ENCODE results near the gene INKA2.
A peak's percentile ranks its signal among the peaks of the same experiment; 100 is the strongest.

Gene INKA2

DNA sequence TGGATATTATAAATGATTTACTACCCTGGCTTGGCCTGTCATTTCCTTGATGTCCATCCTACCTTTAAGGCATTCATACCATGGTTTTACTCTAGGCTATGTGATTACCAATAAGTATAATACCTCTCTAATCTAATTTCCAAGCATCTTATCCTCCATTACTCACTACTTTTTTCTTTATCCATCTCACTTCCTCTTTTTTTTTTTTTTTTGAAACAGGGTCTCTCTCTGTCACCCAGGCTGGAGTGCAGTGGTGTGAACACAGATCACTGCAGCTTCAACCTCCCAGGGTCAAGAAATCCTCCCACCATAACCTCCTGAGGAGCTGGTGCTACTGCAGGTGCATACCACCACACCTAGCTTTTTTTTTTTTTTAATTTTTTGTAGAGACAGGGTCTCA lies 39.9 kb downstream of the INKA2 start:
- DNase-seq, result no peak

- no peak for DNase-seq
Measured at GRCh38 chr1:111696330-111696729, 42.9 kb downstream of the INKA2 start.

DNA sequence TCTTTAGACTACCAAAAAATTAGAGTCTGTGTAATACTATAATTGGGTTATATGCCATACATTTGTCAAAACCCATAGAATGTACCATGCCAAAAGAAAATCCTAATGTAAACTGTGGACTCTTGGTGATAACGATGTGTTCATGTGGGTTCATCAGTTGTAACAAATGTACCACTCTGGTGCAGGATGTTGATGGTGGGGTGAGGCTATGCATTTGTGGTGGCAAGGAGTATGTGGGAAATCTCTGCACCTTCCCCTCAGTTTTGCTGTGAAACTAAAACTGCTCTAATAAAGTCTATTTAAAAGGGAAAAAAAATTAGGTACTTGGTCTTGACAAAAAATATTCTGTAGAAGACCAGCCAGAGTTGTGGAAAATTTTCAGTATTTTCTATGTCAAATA lies 43.4 kb downstream of the INKA2 start:
- no peak for DNase-seq

GRCh38 chr1:111691886-111692285 lies 47.3 kb downstream of the INKA2 start:
- no peak for DNase-seq

- peak; percentile 18 for DNase-seq
Measured at GRCh38 chr1:111690306-111690617, 48.9 kb downstream of the INKA2 start.

Measured in hematopoietic multipotent progenitor cell treated with erythropoietin and hydrocortisone succinate and interleukin-3 and kit ligand, for 4 days (in vitro differentiated cells).